IPS DF 6.9 (cell line): Measurements from ENCODE around the gene DRD2.

ENCODE experiments used
- DNase-seq: peaks from one replicate; pipeline ENCODE4 v3.0.0-alpha.2; 2013; ENCODE audit warnings: low read depth, low spot score
- H3K27ac ChIP-seq: one replicate; pipeline ENCODE4 v1.5.1; 2013; ENCODE audit warnings: low read length, control low read depth
- H3K27me3 ChIP-seq: 2 replicates; pipeline ENCODE4 v1.6.1; 2013; ENCODE audit warnings: mild to moderate bottlenecking, low read length; ENCODE audit not compliant: control insufficient read depth, insufficient read depth
- H3K36me3 ChIP-seq: 2 replicates; pipeline ENCODE4 v1.6.1; 2013; ENCODE audit warnings: low read length; ENCODE audit not compliant: control insufficient read depth, insufficient read depth
- H3K4me1 ChIP-seq: 2 replicates; pipeline ENCODE4 v1.6.1; 2013; ENCODE audit warnings: low read length; ENCODE audit not compliant: control insufficient read depth, insufficient read depth
- H3K4me3 ChIP-seq: 2 replicates; pipeline ENCODE4 v1.5.1; 2013; ENCODE audit warnings: mild to moderate bottlenecking, low read length
- H3K9me3 ChIP-seq: 2 replicates; pipeline ENCODE4 v1.6.1; 2013; ENCODE audit warnings: low read length, inconsistent platforms; ENCODE audit not compliant: control insufficient read depth, insufficient read depth
- WGBS: extraction: QIAGEN DNeasy Blood & Tissue Kit; methylation state at CpG from one replicate; pipeline ENCODE4 v1.1.7; 2013; ENCODE audit warnings: mixed read lengths, missing lambda C conversion rate; ENCODE audit not compliant: insufficient read length, insufficient coverage; 5-methylcytosine and 5-hydroxymethylcytosine counted together

Gene DRD2

DNA sequence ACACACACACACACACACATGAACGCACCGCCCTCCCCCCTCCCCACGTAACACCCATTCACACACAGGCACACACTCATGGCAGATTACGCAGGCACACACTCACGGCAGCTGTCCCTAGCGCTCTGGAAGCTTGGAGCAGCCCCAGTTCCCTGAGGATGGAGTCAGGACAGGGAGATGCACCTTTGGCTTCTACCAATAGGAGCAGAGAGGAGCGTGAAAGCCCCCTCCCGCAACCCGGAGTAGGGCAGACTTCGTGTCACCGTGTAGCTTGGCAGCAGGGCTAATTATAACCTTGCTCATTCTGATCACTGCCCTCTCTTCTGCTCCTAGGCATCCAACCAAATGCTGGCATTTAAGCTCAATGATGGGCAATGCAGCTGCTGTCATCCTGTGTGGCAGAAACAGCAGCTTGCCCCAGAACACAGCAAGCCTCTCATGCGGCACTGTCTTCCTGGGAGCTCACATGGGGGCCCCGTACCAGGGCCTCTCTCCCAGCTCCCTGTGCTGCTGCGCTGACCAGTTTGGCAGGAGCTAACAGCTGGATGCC is 55.7 kb downstream of the DRD2 start:
- H3K4me1 ChIP-seq = no peaks in the 10 kb centered on the region
- no peak overlapping the region for H3K4me3 ChIP-seq
- H3K9me3 ChIP-seq = no peaks in the 10 kb centered on the region
- no peak overlapping the region for H3K27ac ChIP-seq
- no CpG with 5 or more reads among the region's 14 CpGs for WGBS
- no peaks in the 10 kb centered on the region for H3K36me3 ChIP-seq
- no peaks in the 10 kb centered on the region for H3K27me3 ChIP-seq
- no peak for DNase-seq

DNA sequence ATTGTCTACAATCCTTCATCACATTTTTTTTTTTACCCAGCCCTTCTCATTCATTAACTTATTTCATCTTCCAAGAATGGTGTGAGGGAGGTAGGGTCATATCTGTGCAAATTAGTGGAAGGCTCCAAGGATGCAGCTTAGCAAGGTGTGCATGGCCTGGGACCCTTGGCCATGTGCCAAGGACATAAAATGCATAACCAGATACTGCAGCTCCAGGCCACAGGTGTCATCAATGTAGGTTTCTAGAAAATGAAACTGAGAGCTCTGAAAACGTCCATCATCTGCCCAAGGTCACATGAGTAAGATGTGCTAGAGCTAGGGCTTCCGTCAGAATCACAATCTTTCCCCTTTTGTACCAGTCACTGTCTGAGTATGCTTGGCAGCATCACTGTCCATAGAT is 57.8 kb downstream of the DRD2 start:
- H3K27me3 ChIP-seq = no peaks in the 10 kb centered on the region
- no peak for DNase-seq
- H3K9me3 ChIP-seq = no peaks in the 10 kb centered on the region
- H3K27ac ChIP-seq = no peak overlapping the region
- no CpG with 5 or more reads among the region's 2 CpGs for WGBS
- H3K4me1 ChIP-seq = no peaks in the 10 kb centered on the region
- no peak overlapping the region for H3K4me3 ChIP-seq
- no peaks in the 10 kb centered on the region for H3K36me3 ChIP-seq

DNA sequence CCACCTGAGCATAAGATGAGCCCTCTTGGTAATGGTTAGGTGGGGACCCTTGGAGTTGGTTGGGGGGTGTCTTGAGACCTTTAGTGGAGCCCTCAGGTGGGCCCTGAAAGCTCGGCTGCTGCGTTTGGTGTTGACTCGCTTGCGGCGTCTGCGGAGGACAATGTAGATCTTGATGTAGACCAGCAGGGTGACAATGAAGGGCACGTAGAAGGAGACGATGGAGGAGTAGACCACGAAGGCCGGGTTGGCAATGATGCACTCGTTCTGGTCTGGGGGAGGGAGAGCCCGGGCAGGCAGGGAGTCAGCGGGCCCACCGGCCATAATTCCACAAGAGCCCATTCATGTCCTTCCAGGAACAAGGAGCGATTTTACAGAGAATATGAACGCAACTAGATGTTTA is 59.9 kb downstream of the DRD2 start:
- no peaks in the 10 kb centered on the region for H3K4me1 ChIP-seq
- H3K9me3 ChIP-seq = no peaks in the 10 kb centered on the region
- H3K36me3 ChIP-seq = no peaks in the 10 kb centered on the region
- WGBS = no CpG with 5 or more reads among the region's 16 CpGs
- H3K27me3 ChIP-seq = no peaks in the 10 kb centered on the region
- no peak for DNase-seq
- no peak overlapping the region for H3K4me3 ChIP-seq
- H3K27ac ChIP-seq = no peak overlapping the region

DNA sequence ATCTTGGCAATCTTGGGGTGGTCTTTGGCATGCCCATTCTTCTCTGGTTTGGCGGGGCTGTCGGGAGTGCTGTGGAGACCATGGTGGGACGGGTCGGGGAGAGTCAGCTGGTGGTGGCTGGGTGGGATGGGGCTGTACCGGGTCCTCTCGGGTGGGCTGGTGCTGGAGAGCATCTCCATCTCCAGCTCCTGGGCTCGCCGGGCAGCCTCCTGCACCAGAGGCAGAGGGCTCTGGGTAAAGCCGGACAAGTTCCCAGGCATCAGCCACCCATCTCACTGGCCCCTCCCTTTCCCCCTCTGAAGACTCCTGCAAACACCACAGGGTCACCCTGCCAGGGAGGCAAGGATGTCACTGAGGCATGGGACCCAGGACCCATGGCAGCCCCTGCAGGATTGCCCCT is 62.5 kb downstream of the DRD2 start:
- no peak for DNase-seq
- H3K4me1 ChIP-seq = no peaks in the 10 kb centered on the region
- WGBS = no CpG with 5 or more reads among the region's 9 CpGs
- H3K4me3 ChIP-seq = no peak overlapping the region
- H3K36me3 ChIP-seq = no peaks in the 10 kb centered on the region
- no peaks in the 10 kb centered on the region for H3K9me3 ChIP-seq
- no peaks in the 10 kb centered on the region for H3K27me3 ChIP-seq
- no peak overlapping the region for H3K27ac ChIP-seq

DNA sequence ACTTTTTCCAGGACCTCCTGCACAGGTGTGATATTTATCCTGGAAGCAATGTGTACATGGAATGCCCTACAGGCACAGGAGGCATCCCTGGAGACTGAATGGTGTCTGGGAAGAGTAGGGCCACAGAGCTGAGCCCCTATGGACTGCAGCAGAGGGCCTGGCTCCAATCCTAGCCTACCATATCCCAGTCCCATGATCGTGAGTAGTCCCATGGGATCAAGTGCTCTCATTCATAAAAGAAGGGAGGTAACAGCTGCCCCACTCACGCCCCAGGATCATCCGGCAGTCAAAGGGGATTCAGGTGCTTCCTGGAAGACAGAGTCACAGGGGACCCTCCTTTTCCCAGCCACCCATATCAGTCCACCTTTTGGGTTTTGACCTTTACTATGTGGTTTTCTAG is 63.7 kb downstream of the DRD2 start:
- H3K4me3 ChIP-seq = no peak overlapping the region
- DNase-seq = no peak
- no peak overlapping the region for H3K27ac ChIP-seq
- H3K36me3 ChIP-seq = no peaks in the 10 kb centered on the region
- no peaks in the 10 kb centered on the region for H3K4me1 ChIP-seq
- WGBS = no CpG with 5 or more reads among the region's 3 CpGs
- no peaks in the 10 kb centered on the region for H3K27me3 ChIP-seq
- H3K9me3 ChIP-seq = no peaks in the 10 kb centered on the region

DNA sequence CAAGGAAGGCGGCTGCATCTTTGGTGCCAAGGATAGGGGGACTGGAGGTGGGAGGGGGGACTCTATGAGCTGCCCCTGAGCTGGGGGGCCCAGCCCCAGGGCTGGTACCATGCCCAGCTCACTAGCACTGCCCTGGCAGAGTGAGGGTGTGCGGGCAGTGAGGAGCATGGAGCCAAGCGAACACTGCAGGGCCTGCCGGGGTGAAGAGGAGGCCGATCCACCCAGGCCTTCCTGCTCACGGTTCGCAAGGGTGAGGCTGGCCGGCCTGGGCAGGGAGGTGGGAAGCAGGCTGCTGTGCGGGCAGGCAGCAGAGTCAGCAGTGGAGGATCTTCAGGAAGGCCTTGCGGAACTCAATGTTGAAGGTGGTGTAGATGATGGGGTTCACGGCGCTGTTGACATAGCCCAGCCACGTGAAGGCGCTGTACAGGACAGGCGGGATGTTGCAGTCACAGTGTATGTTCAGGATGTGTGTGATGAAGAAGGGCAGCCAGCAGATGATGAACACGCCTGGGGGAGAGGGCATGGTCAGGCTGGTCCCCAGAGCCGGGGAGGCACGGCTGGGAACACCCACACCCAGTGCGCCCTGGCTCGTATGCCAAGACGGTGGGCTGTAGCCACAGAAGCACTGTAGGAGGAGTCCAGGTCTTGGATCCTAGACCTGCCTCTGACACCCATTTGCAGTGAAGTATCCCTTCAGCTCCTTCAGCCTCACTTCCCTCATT is 64.6 kb downstream of the DRD2 start:
- Histone ChIP-seq H3K4me3 (no peak overlapping the region; the same call in 1 of the 2 replicates), H3K4me1 (no peaks in the 10 kb centered on the region), H3K36me3 (no peaks in the 10 kb centered on the region), H3K27ac (no peak overlapping the region), H3K9me3 (no peaks in the 10 kb centered on the region), H3K27me3 (no peaks in the 10 kb centered on the region)
- no CpG with 5 or more reads among the region's 21 CpGs for WGBS
- DNase-seq = no peak

DNA sequence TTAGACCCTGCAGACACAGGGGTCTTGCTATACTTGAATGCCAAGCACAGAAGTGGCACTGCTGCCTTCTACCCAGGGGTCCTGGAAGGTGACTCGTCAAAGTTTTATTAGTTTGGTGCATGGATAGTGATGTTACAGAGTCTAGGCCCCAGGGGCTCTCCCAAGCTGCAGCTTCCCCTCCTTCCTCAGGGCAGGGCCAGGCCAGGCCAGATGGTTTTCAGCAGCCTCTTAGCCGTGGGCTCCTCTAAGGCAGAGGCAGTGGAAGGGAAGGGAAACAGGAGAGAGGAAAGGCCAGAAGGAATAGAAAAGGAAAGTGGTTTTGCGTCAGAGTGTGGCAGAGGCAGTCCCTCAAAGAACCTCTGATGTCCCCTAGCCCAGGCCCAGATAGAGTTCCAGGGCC is 65.7 kb downstream of the DRD2 start:
- H3K4me3 ChIP-seq = no peak overlapping the region
- no peaks in the 10 kb centered on the region for H3K27me3 ChIP-seq
- no peaks in the 10 kb centered on the region for H3K36me3 ChIP-seq
- no CpG with 5 or more reads among the region's 3 CpGs for WGBS
- H3K27ac ChIP-seq = no peak overlapping the region
- no peaks in the 10 kb centered on the region for H3K4me1 ChIP-seq
- DNase-seq = no peak
- H3K9me3 ChIP-seq = no peaks in the 10 kb centered on the region

DNA sequence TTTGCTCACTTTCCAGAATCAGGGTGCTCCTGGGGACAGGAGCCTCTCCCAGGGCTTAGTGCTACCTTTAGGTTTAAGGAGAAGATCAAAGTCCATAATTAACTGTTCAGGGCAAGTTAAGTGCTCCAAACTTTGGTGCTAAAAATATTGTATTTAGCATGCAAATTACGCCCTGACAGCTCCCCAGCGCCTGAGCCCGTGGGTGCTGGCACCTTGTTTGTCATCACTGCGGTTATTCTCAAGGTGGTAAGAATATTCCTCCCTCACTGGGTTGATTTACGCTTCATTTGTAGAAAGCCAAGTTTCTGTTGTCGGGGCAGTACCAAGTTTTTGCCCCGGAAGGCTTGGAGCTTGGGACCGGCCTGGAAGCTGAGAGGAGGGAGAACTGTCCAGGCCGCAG is 66.3 kb downstream of the DRD2 start:
- DNase-seq = no peak
- H3K36me3 ChIP-seq = no peaks in the 10 kb centered on the region
- no peak overlapping the region for H3K27ac ChIP-seq
- H3K9me3 ChIP-seq = no peaks in the 10 kb centered on the region
- WGBS = no CpG with 5 or more reads among the region's 9 CpGs
- H3K4me3 ChIP-seq = no peak overlapping the region
- H3K27me3 ChIP-seq = no peaks in the 10 kb centered on the region
- no peaks in the 10 kb centered on the region for H3K4me1 ChIP-seq

DNA sequence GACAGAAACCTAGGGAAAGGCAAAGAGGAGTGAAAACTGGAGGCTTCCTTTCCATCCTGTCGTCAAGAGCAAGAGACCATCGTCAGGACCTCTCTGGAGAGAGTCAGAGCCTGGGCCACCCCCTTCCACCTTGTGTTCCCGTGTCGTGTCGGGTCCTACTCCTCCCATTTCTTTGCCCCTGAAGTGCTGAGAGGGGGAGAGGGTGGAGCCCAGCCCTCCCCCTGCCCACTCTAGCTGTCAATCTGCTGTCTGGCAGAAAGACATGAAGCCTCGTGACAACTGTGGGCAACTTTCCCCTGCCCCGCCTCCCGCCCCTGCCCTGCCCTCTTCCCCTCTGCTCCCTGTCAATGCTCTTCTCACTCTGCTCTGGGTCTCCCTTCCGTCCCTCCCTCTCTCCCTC is 67.0 kb downstream of the DRD2 start:
- DNase-seq = no peak
- no peaks in the 10 kb centered on the region for H3K9me3 ChIP-seq
- no CpG with 5 or more reads among the region's 9 CpGs for WGBS

DNA sequence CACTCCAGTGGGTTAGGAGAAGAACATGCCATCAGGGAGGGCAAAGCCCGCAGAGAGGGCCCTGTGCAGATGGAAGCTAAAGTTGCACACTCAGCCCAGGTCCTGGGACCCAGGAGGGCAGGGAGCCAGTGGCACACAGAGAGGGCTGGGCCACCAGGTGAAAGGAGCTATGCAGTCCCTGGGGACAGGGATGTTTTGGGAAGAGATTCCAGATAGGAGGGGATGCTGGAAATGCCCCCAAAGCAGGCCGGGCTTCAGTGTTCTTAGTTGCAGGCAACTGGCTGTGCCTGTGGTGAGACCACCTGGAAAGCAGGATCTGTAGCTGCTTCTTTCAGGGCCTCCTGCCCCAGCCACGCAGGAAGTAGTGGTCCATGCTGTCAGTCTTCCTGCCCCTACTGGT is 68.0 kb downstream of the DRD2 start:
- DNase-seq = no peak
- Histone ChIP-seq H3K27ac (no peak overlapping the region), H3K4me1 (no peaks in the 10 kb centered on the region), H3K4me3 (no peak overlapping the region), H3K9me3 (no peaks in the 10 kb centered on the region), H3K36me3 (no peaks in the 10 kb centered on the region), H3K27me3 (no peaks in the 10 kb centered on the region)
- WGBS = no CpG with 5 or more reads among the region's 3 CpGs

More for the DNA sequence above, 67.0 kb downstream of the DRD2 start:
- Histone ChIP-seq H3K27ac (no peak overlapping the region), H3K27me3 (no peaks in the 10 kb centered on the region), H3K4me1 (no peaks in the 10 kb centered on the region), H3K36me3 (no peaks in the 10 kb centered on the region), H3K4me3 (no peak overlapping the region)
